ENCODE results near the gene MYO15B. TPM values are rescaled to one million over a fixed set of nuclear protein-coding genes. Genes with fewer than 3 reads are reported as not detected.

MYO15B gene
- total RNA-seq, 4 donors from 2014 or later: 119 to 610 (median 170) TPM

- no peaks in the 10 kb centered on the region for H3K9me3 ChIP-seq
- no peaks in the 10 kb centered on the region for H3K36me3 ChIP-seq
- H3K4me1 ChIP-seq: no peaks in the 10 kb centered on the region
- H3K27me3 ChIP-seq: no peaks in the 10 kb centered on the region
- DNase-seq: no peak
- no peak overlapping the region for H3K4me3 ChIP-seq
- intact Hi-C loops (cut with DNase I; ENCODE audit: low total_unique reads): no loop called here
- H3K27ac ChIP-seq: no peak overlapping the region
- TF ChIP-seq CTCF (IDR thresholded peaks at IDR 0.05): no peak
- TF ChIP-seq POLR2A (IDR thresholded peaks at IDR 0.05): no peak
Observed at GRCh38 chr17:75595284-75595919, 7.8 kb downstream of the MYO15B start.

GRCh38 chr17:75595920-75596313, 8.3 kb downstream of the MYO15B start:
- Histone ChIP-seq H3K36me3 (no peaks in the 10 kb centered on the region), H3K27me3 (no peaks in the 10 kb centered on the region), H3K4me1 (no peaks in the 10 kb centered on the region), H3K27ac (no peak overlapping the region), H3K4me3 (no peak overlapping the region), H3K9me3 (no peaks in the 10 kb centered on the region)
- intact Hi-C loops (cut with DNase I; ENCODE audit: low total_unique reads): no loop called here
- DNase-seq: no peak
- no peak for TF ChIP-seq POLR2A (IDR thresholded peaks at IDR 0.05)
- TF ChIP-seq CTCF (IDR thresholded peaks at IDR 0.05): no peak

- H3K4me3 ChIP-seq: no peak overlapping the region
- H3K9me3 ChIP-seq: no peaks in the 10 kb centered on the region
- intact Hi-C loops (cut with DNase I; ENCODE audit: low total_unique reads): no loop called here
- no peak for TF ChIP-seq CTCF (IDR thresholded peaks at IDR 0.05)
- TF ChIP-seq POLR2A (IDR thresholded peaks at IDR 0.05): no peak
- DNase-seq: no peak
- no peaks in the 10 kb centered on the region for H3K4me1 ChIP-seq
- H3K36me3 ChIP-seq: no peaks in the 10 kb centered on the region
- H3K27ac ChIP-seq: no peak overlapping the region
- H3K27me3 ChIP-seq: no peaks in the 10 kb centered on the region
Observed at GRCh38 chr17:75596320-75597087, 8.9 kb downstream of the MYO15B start.

- no peak for DNase-seq
- Histone ChIP-seq H3K36me3 (no peaks in the 10 kb centered on the region), H3K27ac (no peak overlapping the region), H3K4me1 (no peaks in the 10 kb centered on the region), H3K4me3 (no peak overlapping the region), H3K27me3 (no peaks in the 10 kb centered on the region), H3K9me3 (no peaks in the 10 kb centered on the region)
- intact Hi-C loops (cut with DNase I; ENCODE audit: low total_unique reads): no loop called here
- TF ChIP-seq CTCF (IDR thresholded peaks at IDR 0.05) (peak; percentile 15 to 48 (median 34)), POLR2A (IDR thresholded peaks at IDR 0.05) (no peak)
Observed at GRCh38 chr17:75601057-75601987, 13.7 kb downstream of the MYO15B start.

All from uterus (tissue), 4 donors.